Renal cortex interstitium (tissue), 11 donors: Measurements from ENCODE around the gene ATP12A. TPM values are rescaled to one million over a fixed set of nuclear protein-coding genes. Genes with fewer than 3 reads are reported as not detected.

Source experiments
- DNase-seq, 11 donors: peaks; one replicate each; pipeline ENCODE4 v3.0.0-alpha.2; 2013; ENCODE audit warnings: low read depth in 9 of 11, low spot score in 4 of 11; ENCODE audit errors: extremely low read depth in 1 of 11
- polyA plus RNA-seq, 3 donors: library from polyadenylated mRNA; unstranded; fragments of 120-200 nt; gene quantifications; one replicate each; pipeline ENCODE4 v1.2.1, GENCODE V29; 2013; ENCODE audit not compliant: insufficient read length in 3 of 3

ATP12A gene
- polyA plus RNA-seq, 3 donors, result 12.1 to 16.5 (median 13.4) TPM

DNA sequence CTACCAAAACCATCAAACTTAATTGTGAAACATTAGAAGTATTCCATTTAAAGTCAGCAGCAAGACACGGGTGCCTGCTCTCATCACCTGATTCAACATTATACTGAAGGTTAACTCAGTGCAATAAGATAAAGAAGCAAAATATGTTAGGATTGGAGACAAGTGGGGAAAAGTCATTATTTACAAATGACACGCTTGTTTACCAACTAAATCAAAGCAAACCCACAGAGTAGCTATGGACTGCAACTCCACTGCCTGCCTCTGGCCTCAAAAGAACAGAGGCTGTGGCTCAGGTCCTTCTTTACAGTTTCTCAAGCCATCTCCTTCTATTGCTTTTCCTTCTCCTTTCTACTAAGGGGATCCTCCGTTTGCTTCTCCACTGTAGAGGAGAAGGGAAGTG is 21.0 kb upstream of the ATP12A start:
- no peak for DNase-seq

DNA sequence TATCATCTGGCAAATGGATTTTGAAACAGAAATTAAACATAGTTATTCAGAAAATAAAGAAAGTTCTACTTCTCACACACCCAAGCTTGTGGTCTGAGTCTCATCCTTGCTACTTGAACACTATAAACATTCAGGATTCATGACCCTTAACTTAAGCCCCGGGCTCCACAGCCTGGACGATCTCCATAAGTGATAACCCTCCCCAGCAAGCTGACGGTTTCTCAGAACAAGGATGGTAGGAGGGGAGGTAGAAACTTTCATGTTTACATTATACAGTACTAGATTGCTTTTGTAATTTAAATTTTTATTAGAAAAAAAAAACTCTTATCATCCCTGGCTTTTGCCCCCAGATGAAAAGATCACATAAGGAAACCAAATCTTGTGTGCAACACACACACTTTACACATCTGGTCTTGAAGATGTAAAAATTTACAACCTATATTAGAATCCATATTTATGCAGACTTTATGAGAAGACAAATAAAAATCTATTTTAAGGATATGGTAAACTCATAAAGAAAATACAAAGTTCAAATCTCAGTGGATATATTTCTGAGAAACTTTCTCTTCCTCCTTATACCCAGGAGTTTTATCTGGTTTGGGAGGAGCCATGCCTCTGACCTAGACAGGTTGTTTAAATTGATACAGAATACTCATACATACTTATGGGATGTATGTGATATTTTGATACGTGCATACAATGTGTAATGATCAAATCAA is 20.0 kb upstream of the ATP12A start:
- DNase-seq, result no peak

- DNase-seq, result no peak
These were observed 18.5 kb upstream of the ATP12A start for GRCh38 chr13:24661713-24662112.

DNA sequence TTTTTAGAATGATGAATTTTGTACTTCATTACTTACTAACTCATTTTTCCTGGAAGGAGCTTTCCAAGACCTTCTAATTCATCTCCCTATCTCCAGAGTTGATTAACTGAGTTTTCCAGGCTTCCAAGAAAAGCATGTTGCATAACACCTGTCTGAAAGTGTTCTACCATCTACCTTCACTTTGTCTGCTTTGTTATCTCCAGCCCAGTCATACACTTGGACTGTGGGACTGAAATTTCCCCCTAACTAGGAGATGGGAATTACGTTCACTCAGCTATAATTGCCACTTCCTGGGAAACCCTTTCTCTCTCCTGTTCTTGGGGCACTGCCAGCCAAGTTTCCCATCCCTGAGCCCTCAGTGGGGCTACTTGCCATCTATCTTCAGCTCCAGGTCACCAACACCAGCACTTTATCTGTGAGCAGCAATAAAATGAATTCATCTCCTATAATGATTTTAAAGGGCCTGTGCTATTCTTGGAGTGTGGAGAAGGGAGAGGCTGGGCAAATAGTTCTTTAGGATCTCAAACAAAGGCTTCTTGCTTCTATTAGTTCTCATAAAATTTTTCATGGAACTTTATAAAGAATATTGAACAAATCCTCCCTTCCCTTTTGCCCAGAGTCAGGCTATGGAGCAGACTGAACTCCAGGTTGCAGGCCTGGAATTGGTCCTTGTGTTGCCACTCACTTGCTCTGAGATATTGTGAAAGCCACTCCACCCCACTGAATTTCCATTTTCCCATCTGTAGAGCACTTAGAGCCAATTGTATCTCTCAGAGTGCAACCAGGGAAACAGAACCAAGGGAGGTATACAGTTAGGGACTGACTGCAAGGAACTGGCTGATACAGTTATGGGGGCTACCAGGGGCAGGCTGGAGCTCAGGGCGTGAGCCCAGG is 17.8 kb upstream of the ATP12A start:
- DNase-seq, result no peak

- no peak for DNase-seq
These were observed 17.2 kb upstream of the ATP12A start for GRCh38 chr13:24663089-24663395.

DNA sequence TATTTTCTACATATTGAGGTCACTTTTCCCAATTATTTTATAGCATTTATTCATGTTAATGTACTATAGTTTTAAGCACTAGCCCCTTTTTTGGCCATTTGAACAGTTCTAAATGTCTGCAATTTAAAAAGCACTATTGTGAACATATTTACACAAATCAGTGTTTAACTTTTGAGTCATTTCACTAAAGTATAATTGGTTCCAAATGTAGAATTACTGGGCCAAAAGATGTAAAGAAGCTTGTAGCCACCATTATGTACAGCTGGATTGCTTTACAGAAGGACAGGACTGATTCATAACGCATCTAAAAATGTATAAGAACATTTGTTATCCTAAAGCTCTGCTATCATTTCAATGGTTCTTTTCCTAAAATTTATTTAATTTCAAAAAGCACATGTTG is 16.6 kb upstream of the ATP12A start:
- no peak for DNase-seq

DNA sequence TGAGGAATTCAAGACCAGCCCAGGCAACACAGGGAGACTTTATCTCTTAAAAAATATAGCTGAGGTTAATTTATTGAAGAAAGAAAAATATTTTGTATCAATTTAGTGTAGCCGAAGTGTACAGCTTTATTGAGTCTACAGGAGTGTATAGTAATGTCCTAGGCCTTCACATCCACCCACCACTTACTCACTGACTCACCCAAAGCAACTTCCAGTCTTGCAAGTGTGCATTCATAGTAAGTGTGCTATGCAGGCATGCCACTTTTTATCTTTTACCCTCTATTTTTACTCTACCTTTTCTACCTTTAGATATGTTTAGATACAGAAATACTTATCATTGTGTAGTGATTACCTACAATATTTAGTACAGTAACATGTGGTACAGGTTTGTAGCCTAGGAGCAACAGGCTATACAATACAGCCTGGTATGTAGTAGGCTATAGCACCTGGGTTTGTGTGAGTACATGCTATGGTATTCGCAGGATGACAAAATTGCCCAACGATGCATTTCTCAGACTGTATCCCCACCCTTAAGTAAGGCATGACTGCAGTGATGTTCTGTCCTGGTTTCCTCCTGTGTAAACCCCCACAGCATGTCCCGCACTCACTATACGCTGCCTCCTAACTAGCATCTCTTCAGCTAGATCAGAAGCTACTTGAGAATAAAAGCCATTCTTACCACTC is 15.3 kb upstream of the ATP12A start:
- DNase-seq, result no peak

GRCh38 chr13:24668511-24668910 is 11.7 kb upstream of the ATP12A start:
- DNase-seq, result no peak

GRCh38 chr13:24668955-24669582 is 11.1 kb upstream of the ATP12A start:
- no peak for DNase-seq

DNA sequence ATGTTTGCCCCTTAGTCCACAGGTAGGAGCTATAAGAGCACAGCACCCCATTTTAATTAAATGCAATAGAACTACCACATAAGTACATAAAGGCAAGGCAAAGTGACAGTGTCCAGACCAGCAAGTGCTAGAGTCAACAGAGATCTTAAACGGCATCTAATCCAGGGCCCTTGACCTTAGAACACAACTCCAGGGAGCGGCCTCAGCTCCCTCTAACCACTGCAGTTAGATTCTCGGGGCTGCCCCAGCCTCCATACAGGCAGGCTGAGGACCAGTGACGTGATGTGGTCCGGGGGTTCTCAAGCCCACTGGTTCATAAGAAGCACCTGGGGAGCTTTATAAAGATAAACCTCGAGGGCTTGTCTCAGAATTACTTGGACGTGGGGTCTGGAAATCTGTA is 10.0 kb upstream of the ATP12A start:
- DNase-seq, result no peak

GRCh38 chr13:24670961-24671381 is 9.2 kb upstream of the ATP12A start:
- peak in 4 of 11 donors; percentile 22 to 49 (median 36) for DNase-seq

- DNase-seq, result peak in 4 of 11 donors; percentile 42 to 80 (median 60)
These were observed 8.7 kb upstream of the ATP12A start for GRCh38 chr13:24671386-24672113.

DNA sequence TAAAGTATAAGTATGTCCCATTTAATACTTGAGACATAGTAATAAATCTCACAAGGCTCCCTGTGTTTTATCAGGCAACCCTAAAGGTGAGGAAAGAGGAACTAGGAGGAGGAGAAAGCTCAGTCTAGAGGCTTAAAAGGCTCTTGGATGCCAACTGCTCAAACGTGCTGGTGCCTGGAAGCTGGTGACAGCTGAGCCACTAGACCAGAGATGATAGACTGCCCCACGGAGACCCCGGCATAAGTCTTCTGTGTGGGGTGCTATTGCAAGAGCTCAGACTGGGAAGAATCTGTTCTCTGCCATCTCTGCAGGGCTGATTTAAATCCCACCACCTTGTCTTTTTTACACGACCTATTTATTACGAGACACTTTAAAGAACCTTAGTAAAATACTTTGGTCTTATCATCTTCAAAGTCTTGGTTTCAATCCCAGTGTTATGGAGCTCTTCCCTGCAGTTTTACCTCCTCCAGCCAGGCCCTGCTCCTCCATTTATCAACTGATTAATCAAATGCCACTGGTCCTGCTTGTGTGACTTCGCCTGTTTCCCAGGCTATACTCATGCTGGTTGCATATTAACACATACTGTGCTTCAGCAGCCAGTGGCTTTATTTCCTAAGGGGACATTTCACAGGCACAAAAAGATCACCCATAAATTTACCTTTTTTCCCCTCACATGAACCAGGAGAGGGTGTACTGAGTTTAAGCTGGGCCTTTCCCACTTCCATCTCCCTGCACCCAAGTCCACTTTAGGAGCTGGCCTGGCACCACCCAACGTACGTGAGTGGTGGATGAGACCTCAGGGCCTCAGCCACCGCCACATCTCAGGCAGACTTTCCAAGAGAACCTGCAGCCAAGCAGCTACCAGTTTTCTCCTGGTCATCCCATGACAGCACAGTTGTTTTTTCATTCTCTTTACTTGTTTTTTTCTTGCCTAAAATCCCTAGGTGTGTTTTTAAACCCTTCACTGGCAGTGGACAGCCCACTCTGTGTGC is 7.8 kb upstream of the ATP12A start:
- DNase-seq, result peak in 4 of 11 donors; percentile 19 to 51 (median 44)

DNA sequence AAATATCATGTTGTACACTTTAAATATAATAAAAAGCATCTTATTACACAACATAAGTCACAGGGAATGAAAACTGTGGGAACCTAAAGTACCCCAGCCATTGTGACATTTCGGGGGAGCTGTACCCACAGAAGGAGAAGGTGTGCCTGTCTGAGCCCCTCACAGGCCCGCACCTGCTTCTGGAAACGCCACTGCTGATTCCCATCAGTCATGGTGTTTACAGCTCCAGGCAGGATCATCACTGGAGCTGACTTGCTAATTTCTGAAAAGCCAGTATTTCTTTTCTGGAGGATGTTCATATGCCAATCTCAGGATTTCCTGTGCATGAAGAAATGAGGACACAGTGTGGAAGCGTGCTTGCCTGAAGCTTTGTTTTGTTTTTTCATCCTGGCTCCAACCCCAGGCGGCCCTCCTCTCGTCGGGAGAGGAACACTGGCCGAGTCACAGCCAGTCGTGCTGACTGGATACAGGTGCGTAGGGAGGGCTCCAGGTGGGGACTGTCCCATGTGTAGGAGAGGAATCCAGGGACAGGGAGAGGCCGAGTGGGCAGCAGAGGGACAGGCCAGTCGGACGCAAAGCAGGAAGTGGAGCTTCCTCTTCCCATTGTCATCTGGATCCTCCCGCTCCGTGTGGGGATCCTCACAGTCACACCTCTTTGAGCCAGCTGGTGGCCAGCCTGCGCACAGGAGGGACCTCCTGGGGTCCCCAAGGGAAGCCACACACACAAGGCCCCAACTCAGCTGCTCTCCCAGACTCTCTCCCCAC is 4.2 kb upstream of the ATP12A start:
- DNase-seq, result no peak

GRCh38 chr13:24678151-24678550 is 2.1 kb upstream of the ATP12A start:
- DNase-seq, result no peak

DNA sequence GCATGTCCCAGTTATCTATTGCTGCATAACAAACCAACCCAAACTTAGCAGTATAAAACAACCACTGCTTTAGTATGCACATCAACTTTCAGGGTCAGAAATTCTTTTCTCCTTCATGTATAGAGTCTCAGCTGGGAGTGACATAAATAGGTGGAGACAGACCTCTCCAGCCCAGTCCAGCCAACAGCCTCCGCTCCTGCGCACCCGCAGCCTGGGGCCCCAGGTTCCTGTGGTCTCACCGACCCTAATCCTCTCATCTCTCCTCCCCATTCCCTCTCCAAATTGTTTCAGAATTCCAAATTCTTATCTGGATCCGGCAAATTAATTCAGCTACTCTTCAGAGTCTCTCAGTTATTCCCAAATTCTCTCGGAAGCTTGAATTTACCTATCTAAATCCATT is 522 bp upstream of the ATP12A start:
- DNase-seq, result no peak
